ENCODE measurements around the gene ZNF625.

ZNF625 gene

DNA sequence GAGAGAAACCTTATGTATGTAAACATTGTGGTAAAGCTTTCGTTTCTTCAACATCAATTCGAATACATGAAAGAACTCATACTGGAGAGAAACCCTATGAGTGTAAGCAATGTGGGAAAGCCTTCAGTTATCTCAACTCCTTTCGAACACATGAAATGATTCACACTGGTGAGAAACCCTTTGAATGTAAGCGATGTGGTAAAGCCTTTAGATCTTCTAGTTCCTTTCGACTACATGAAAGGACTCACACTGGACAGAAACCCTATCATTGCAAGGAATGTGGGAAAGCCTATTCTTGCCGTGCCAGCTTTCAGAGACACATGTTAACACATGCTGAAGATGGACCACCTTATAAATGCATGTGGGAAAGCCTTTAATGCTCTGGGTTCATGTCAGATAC lies 31.1 kb upstream of the ZNF625 start:
- TF ChIP-seq, protein P1, sequence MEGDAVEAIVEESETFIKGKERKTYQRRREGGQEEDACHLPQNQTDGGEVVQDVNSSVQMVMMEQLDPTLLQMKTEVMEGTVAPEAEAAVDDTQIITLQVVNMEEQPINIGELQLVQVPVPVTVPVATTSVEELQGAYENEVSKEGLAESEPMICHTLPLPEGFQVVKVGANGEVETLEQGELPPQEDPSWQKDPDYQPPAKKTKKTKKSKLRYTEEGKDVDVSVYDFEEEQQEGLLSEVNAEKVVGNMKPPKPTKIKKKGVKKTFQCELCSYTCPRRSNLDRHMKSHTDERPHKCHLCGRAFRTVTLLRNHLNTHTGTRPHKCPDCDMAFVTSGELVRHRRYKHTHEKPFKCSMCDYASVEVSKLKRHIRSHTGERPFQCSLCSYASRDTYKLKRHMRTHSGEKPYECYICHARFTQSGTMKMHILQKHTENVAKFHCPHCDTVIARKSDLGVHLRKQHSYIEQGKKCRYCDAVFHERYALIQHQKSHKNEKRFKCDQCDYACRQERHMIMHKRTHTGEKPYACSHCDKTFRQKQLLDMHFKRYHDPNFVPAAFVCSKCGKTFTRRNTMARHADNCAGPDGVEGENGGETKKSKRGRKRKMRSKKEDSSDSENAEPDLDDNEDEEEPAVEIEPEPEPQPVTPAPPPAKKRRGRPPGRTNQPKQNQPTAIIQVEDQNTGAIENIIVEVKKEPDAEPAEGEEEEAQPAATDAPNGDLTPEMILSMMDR (IDR thresholded peaks at IDR 0.05; ENCODE audit: low read depth, low read length): no peak
- no peak for DNase-seq (ENCODE audit: extremely low read depth, low read depth)

DNA sequence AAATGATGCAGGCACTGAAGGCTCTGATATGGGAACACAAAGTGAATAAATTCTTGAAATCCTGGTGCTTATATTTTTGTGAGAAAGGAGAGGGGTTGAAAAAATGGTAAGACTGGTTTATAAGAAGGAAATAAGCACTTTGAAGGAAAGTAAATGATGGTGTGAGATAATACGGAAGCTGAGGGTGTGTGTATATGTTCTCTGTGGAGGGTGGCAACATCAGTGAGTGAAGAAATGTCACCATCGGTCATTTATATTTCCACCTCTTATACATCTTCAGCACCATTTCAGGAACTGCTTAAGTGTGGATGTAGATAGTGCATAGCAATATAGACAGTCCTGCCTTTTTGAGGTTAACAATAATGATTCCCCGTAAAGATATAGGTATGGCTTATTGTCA lies 23.8 kb upstream of the ZNF625 start:
- DNase-seq (ENCODE audit: extremely low read depth, low read depth): no peak
- TF ChIP-seq, protein P1 (IDR thresholded peaks at IDR 0.05; ENCODE audit: low read depth, low read length): no peak

DNA sequence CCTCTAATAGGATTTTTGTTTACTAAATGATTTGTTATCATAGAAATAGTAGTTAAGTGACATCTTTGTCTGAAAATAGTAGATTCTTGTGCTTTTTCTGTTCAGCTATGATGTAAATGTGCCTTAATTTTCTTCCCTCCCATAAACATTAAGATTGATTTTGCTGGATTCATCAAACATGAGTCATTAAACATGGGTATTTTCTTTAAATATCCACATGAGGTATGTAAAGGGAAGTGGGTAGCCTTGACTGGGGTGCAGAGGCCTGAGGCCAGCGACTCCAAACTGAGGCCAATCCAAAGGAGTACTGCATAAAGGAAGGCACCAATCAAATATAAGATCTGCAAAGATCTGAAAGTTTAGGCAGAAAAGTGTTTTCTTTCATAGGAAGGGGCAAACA lies 10.1 kb upstream of the ZNF625 start:
- DNase-seq (ENCODE audit: extremely low read depth, low read depth): no peak
- TF ChIP-seq, protein P1 (IDR thresholded peaks at IDR 0.05; ENCODE audit: low read depth, low read length): no peak

- TF ChIP-seq, protein P1 (IDR thresholded peaks at IDR 0.05; ENCODE audit: low read depth, low read length): no peak
- DNase-seq (ENCODE audit: extremely low read depth, low read depth): no peak
These were observed 7.3 kb upstream of the ZNF625 start for GRCh38 chr19:12163826-12164225.

GRCh38 chr19:12162882-12163806 lies 6.6 kb upstream of the ZNF625 start, which contains the start of gene ZNF136:
Gene ZNF136 (plus strand): TSS chr19:12163096. CDS start chr19:12163204, 108 bp downstream.
- DNase-seq (ENCODE audit: extremely low read depth, low read depth): peak; percentile 84
- TF ChIP-seq, protein P1 (IDR thresholded peaks at IDR 0.05; ENCODE audit: low read depth, low read length): no peak

GRCh38 chr19:12162513-12162881 lies 6.0 kb upstream of the ZNF625 start:
- TF ChIP-seq, protein P1 (IDR thresholded peaks at IDR 0.05; ENCODE audit: low read depth, low read length): no peak

DNA sequence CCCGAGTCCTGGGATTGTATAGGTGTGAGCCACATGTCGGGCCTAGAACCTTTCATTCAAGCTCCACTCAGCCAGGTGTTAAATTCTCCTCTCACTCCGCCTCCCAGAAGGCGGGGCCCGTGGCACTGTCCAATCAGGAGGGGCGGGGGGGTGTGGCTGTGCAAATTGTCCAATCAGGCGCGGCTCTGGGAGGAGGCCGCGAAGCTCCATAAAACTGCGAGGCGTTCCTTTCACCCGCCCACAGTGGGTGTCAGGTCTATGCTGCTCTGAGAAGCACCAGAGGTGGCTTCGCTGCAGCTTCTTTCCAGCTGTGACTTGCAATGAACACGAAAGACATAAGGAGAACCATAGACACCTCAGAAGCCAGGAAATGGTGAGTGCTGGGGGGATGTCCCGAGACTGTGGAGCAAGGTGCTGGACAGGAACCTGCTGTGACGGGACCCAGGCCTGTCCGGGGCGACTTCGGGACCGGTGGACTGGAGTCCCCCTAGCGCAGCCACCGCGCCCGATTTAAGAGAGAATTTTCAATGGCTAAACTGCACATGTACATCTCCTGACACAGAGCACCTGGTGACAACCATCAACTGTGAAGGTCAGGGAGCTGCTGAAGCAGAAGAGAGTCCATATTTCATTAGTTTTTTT lies 3.4 kb upstream of the ZNF625 start:
- TF ChIP-seq, protein P1 (IDR thresholded peaks at IDR 0.05; ENCODE audit: low read depth, low read length): no peak
- no peak for DNase-seq (ENCODE audit: extremely low read depth, low read depth)

More at GRCh38 chr19:12162513-12162881, 6.0 kb upstream of the ZNF625 start:
- DNase-seq (ENCODE audit: extremely low read depth, low read depth): no peak

Measured in AG09319 (cell line).